Measurements from ENCODE around the gene CUEDC1. TPM values are rescaled to one million over a fixed set of nuclear protein-coding genes. Genes with fewer than 3 reads are reported as not detected.

CUEDC1 gene
- total and polyA plus RNA-seq, 2 of the 13 experiments (the other 11 are each of a cell fraction or from before 2014, with no cell fraction given), result 7.4 to 12.9 TPM

DNA sequence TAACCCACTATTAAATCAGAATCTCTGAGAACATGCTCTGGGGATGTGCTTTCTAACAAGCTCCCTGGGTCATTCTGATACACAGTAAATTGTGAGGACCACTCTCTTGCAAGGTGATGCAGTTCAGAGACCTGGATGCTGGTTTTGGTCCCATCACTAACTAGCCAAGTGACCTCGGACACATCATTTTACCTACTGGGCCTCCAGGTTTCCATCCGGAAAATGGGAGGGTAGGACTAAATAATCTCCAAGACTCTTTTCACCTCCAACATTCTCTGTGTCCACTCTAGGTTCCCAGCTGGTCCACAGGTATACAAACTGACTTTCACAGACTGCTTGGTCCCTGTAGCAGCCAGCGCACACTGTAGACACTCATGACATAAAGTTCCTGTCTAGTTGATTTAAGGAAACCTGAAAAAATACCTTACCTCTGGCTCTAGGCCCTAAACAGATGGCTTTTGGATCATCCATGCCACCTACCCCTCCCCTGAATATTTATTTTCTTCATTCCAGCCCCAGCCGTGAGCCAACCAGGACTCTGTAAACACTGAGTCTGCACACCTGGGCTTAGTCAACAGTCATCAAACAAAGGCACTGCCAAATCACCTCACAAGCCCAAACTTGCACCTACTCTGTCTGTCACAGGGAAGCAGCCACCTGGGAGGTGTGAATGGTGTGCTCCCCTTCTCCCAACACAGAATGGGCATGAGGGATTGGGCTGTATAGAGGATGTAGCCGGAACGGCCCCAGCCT is 54.0 kb downstream of the CUEDC1 start (continued):
- TF ChIP-seq, protein P1, sequence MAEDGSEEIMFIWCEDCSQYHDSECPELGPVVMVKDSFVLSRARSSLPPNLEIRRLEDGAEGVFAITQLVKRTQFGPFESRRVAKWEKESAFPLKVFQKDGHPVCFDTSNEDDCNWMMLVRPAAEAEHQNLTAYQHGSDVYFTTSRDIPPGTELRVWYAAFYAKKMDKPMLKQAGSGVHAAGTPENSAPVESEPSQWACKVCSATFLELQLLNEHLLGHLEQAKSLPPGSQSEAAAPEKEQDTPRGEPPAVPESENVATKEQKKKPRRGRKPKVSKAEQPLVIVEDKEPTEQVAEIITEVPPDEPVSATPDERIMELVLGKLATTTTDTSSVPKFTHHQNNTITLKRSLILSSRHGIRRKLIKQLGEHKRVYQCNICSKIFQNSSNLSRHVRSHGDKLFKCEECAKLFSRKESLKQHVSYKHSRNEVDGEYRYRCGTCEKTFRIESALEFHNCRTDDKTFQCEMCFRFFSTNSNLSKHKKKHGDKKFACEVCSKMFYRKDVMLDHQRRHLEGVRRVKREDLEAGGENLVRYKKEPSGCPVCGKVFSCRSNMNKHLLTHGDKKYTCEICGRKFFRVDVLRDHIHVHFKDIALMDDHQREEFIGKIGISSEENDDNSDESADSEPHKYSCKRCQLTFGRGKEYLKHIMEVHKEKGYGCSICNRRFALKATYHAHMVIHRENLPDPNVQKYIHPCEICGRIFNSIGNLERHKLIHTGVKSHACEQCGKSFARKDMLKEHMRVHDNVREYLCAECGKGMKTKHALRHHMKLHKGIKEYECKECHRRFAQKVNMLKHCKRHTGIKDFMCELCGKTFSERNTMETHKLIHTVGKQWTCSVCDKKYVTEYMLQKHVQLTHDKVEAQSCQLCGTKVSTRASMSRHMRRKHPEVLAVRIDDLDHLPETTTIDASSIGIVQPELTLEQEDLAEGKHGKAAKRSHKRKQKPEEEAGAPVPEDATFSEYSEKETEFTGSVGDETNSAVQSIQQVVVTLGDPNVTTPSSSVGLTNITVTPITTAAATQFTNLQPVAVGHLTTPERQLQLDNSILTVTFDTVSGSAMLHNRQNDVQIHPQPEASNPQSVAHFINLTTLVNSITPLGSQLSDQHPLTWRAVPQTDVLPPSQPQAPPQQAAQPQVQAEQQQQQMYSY (CRISPR knock-in tag; IDR thresholded peaks at IDR 0.05), result no peak
- TF ChIP-seq, protein P2, sequence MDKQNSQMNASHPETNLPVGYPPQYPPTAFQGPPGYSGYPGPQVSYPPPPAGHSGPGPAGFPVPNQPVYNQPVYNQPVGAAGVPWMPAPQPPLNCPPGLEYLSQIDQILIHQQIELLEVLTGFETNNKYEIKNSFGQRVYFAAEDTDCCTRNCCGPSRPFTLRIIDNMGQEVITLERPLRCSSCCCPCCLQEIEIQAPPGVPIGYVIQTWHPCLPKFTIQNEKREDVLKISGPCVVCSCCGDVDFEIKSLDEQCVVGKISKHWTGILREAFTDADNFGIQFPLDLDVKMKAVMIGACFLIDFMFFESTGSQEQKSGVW (CRISPR knock-in tag; IDR thresholded peaks at IDR 0.05; ENCODE audit: borderline replicate concordance), result no peak
- TF ChIP-seq FOXJ3 (CRISPR knock-in tag; IDR thresholded peaks at IDR 0.05; ENCODE audit: borderline replicate concordance) (no peak), ZMYM3 (CRISPR knock-in tag; IDR thresholded peaks at IDR 0.05) (peak; percentile 44; the same call in 1 of the 2 replicates), PITX1 (CRISPR knock-in tag; IDR thresholded peaks at IDR 0.05) (peak; percentile 42; the same call in 1 of the 2 replicates), ZNF496 (CRISPR knock-in tag; IDR thresholded peaks at IDR 0.05; ENCODE audit: insufficient replicate concordance) (no peak), ZNF616 (CRISPR knock-in tag; IDR thresholded peaks at IDR 0.05; ENCODE audit: low read depth) (no peak), NFYC (CRISPR knock-in tag; IDR thresholded peaks at IDR 0.05) (peak; percentile 29; the same call in 1 of the 2 replicates), SAFB2 (CRISPR knock-in tag; IDR thresholded peaks at IDR 0.05; ENCODE audit: borderline replicate concordance, low read depth) (no peak), SOX6 (IDR thresholded peaks at IDR 0.05) (no peak), SOX6 (CRISPR knock-in tag; IDR thresholded peaks at IDR 0.05) (peak; percentile 61), MAFK (conservative IDR thresholded peaks at IDR 0.05 in 1 of 2, IDR thresholded peaks at IDR 0.05 in 1 of 2; ENCODE audit: low read length in 2 of 2) (no peak), ZNF530 (CRISPR knock-in tag; IDR thresholded peaks at IDR 0.05; ENCODE audit: low read depth) (no peak), ZBTB20 (CRISPR knock-in tag; IDR thresholded peaks at IDR 0.05; ENCODE audit: borderline replicate concordance, low read depth) (no peak), ZNF430 (CRISPR knock-in tag; IDR thresholded peaks at IDR 0.05) (no peak), ZNF10 (CRISPR knock-in tag; IDR thresholded peaks at IDR 0.05; ENCODE audit: borderline replicate concordance, low read depth) (no peak), ZNF777 (CRISPR knock-in tag; IDR thresholded peaks at IDR 0.05) (no peak), TRIM24 (CRISPR knock-in tag; IDR thresholded peaks at IDR 0.05) (no peak), TBX3 (IDR thresholded peaks at IDR 0.05; ENCODE audit: borderline replicate concordance) (no peak)
- TF ChIP-seq, protein P3, sequence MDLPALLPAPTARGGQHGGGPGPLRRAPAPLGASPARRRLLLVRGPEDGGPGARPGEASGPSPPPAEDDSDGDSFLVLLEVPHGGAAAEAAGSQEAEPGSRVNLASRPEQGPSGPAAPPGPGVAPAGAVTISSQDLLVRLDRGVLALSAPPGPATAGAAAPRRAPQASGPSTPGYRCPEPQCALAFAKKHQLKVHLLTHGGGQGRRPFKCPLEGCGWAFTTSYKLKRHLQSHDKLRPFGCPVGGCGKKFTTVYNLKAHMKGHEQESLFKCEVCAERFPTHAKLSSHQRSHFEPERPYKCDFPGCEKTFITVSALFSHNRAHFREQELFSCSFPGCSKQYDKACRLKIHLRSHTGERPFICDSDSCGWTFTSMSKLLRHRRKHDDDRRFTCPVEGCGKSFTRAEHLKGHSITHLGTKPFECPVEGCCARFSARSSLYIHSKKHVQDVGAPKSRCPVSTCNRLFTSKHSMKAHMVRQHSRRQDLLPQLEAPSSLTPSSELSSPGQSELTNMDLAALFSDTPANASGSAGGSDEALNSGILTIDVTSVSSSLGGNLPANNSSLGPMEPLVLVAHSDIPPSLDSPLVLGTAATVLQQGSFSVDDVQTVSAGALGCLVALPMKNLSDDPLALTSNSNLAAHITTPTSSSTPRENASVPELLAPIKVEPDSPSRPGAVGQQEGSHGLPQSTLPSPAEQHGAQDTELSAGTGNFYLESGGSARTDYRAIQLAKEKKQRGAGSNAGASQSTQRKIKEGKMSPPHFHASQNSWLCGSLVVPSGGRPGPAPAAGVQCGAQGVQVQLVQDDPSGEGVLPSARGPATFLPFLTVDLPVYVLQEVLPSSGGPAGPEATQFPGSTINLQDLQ (CRISPR knock-in tag; IDR thresholded peaks at IDR 0.05), result no peak
- TF ChIP-seq, protein P4, sequence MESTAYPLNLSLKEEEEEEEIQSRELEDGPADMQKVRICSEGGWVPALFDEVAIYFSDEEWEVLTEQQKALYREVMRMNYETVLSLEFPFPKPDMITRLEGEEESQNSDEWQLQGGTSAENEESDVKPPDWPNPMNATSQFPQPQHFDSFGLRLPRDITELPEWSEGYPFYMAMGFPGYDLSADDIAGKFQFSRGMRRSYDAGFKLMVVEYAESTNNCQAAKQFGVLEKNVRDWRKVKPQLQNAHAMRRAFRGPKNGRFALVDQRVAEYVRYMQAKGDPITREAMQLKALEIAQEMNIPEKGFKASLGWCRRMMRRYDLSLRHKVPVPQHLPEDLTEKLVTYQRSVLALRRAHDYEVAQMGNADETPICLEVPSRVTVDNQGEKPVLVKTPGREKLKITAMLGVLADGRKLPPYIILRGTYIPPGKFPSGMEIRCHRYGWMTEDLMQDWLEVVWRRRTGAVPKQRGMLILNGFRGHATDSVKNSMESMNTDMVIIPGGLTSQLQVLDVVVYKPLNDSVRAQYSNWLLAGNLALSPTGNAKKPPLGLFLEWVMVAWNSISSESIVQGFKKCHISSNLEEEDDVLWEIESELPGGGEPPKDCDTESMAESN (CRISPR knock-in tag; conservative IDR thresholded peaks at IDR 0.05), result no peak

Data from HepG2 (cell line).